Astrocyte of the hippocampus (primary cell): ENCODE results near the gene KCNQ2.

Experiments used
- DNase-seq: peaks from one replicate; pipeline ENCODE4 v3.0.0; 2011; ENCODE audit warnings: low read depth, low spot score

KCNQ2 gene

GRCh38 chr20:63501818-63502670, 29.6 kb upstream of the KCNQ2 start:
- DNase-seq, result no peak

GRCh38 chr20:63500902-63501817, 28.7 kb upstream of the KCNQ2 start:
- DNase-seq, result no peak

- DNase-seq, result no peak
These were observed 27.9 kb upstream of the KCNQ2 start for GRCh38 chr20:63500151-63500901.

GRCh38 chr20:63499338-63499969, 27.0 kb upstream of the KCNQ2 start:
- no peak for DNase-seq

- DNase-seq, result peak; percentile 41
These were observed 26.5 kb upstream of the KCNQ2 start, which contains the start of gene EEF1A2 for GRCh38 chr20:63498960-63499337. EEF1A2 (minus strand) TSS chr20:63499083; CDS start chr20:63497763, 1,320 bp downstream.

- DNase-seq, result peak; percentile 67
These were observed 25.8 kb upstream of the KCNQ2 start for GRCh38 chr20:63497946-63498935.

GRCh38 chr20:63497138-63497945, 24.9 kb upstream of the KCNQ2 start:
- DNase-seq, result no peak

GRCh38 chr20:63496596-63497120, 24.2 kb upstream of the KCNQ2 start:
- no peak for DNase-seq

- peak; percentile 71 for DNase-seq
These were observed 23.5 kb upstream of the KCNQ2 start for GRCh38 chr20:63495741-63496595.

- DNase-seq, result no peak
These were observed 22.8 kb upstream of the KCNQ2 start for GRCh38 chr20:63495167-63495720.

GRCh38 chr20:63494420-63495166, 22.1 kb upstream of the KCNQ2 start:
- DNase-seq, result no peak

- no peak for DNase-seq
These were observed 21.6 kb upstream of the KCNQ2 start for GRCh38 chr20:63494084-63494419.

GRCh38 chr20:63493563-63494020, 21.1 kb upstream of the KCNQ2 start:
- no peak for DNase-seq

- no peak for DNase-seq
These were observed 20.5 kb upstream of the KCNQ2 start for GRCh38 chr20:63492982-63493381.

- no peak for DNase-seq
These were observed 20.1 kb upstream of the KCNQ2 start for GRCh38 chr20:63492518-63492917.

GRCh38 chr20:63491635-63492230, 19.3 kb upstream of the KCNQ2 start:
- no peak for DNase-seq

GRCh38 chr20:63491078-63491477, 18.6 kb upstream of the KCNQ2 start:
- no peak for DNase-seq
